T-helper 22 cell (primary cell): Measurements from ENCODE around the gene NID1.

ENCODE experiments used
- DNase-seq: peaks from one replicate; pipeline ENCODE4 v3.0.0-alpha.2; 2020; ENCODE audit warnings: low read depth

The NID1 gene, protein sequence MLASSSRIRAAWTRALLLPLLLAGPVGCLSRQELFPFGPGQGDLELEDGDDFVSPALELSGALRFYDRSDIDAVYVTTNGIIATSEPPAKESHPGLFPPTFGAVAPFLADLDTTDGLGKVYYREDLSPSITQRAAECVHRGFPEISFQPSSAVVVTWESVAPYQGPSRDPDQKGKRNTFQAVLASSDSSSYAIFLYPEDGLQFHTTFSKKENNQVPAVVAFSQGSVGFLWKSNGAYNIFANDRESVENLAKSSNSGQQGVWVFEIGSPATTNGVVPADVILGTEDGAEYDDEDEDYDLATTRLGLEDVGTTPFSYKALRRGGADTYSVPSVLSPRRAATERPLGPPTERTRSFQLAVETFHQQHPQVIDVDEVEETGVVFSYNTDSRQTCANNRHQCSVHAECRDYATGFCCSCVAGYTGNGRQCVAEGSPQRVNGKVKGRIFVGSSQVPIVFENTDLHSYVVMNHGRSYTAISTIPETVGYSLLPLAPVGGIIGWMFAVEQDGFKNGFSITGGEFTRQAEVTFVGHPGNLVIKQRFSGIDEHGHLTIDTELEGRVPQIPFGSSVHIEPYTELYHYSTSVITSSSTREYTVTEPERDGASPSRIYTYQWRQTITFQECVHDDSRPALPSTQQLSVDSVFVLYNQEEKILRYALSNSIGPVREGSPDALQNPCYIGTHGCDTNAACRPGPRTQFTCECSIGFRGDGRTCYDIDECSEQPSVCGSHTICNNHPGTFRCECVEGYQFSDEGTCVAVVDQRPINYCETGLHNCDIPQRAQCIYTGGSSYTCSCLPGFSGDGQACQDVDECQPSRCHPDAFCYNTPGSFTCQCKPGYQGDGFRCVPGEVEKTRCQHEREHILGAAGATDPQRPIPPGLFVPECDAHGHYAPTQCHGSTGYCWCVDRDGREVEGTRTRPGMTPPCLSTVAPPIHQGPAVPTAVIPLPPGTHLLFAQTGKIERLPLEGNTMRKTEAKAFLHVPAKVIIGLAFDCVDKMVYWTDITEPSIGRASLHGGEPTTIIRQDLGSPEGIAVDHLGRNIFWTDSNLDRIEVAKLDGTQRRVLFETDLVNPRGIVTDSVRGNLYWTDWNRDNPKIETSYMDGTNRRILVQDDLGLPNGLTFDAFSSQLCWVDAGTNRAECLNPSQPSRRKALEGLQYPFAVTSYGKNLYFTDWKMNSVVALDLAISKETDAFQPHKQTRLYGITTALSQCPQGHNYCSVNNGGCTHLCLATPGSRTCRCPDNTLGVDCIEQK

DNA sequence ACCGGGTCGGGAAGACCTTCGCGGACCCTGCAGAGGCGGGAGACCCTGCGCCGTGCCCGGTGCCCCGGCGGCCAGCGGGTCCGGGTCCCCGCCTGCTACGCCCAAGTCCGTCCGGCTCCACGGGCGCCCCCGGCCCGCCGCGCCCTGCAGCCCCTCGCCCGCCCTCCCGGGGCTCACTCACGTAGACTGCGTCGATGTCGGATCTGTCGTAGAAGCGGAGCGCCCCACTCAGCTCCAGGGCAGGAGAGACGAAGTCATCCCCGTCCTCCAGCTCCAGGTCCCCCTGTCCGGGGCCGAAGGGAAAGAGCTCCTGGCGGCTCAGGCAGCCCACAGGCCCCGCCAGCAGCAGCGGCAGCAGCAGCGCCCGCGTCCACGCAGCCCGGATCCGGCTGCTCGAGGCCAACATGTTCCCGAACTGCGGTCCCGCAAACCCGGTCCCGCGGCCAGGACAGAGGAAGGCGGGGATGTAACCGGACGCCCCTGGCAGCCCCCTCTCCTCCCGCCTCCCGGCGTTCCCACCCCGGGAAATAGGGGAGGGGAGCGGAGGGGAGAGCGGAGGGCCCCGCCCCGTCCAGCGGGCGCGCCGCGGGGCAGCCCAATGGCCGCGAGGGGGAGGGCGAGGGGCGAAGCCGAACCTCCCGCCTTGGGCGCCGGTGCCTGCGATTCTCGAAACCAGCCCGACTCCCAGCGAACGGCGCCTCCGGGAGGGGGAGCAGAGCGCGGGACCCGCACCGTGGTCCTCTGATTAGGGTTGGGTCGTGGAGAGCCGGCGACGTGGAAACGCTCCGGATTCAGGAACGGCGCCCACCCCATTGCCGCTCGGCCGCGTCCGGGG lies at the start of gene NID1:
TSS of gene NID1 (minus strand) at position 417 of the 835 bp plus-strand sequence. CDS start at position 406, 11 bp downstream.
- DNase-seq: no peak

DNA sequence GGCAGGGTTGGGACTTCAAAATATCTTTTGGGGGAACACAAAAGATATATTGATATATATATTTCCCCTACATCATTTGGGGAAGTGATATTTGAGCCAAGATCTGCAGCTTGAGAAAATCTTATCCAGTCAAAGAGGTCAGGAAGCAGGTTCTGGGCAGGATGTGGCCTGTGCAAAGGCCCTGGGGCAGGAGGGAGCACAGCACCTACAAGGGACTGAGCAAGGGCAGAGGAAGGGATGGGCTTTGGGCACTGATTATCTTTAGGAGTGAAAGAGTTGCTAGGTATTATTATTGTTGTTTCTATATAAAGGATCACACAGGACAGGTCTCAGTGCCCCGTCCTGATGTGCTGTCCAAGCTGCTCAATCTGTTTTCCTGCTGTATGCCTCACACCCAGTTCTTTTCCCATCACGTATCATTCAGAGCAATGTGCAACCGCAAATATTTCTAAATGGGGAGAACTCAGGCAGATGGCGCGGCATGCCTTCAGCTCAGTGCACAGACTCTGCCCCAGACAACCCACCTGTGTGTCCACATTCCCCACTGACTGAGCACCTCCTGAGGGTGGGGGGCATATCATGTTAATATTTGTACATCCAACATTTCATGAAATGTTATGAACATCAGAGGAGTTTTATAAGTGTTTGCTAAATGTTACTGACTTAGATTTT lies 49.3 kb upstream of the NID1 start:
- DNase-seq: no peak

DNA sequence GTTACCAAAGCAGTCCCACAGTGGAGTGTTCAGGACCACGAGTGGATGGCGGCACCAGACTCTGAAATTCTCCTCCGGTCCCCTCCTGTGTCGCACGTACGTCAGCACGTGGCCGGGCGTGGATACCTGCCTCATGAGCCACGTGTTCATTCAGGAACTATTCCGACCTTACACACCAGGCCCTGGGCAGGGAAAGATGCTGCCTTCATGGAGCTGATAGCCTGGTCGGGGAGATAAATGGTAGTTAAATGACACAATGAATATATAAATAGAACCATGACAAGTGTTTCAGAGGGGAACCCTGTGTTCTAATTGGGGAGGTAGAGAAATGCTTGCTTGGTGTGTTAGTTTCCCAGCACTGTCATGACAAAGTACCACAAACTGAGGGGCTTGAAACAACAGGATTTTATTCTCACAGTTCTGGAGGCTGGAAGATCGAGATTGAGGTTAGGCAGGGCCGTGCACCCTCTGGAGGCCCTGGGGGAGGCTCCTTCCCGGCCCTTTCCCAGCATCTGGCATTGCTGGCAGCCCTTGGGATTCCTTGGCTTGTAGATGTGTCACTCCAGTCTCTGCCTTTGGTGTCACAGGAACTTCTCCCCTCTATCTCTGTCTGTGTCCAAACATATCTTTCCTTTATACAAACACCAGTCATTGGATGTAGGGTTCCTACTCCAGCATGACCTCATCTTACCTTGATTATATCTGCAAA lies 48.6 kb upstream of the NID1 start:
- DNase-seq: no peak

DNA sequence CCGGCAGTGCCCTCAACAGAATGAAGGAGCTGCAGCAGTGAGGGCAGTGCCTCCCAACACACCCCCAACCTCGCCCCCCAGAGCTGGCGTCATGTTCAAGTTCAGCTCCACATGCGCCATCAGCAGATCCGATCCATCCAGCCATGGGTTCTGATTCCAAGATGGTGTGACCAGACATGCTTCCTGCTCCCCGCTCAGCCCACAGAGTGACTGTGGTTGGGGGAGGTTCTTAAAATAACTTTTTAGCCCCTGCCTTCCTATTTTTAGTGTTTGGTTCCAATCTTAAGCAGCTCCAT lies 47.4 kb upstream of the NID1 start:
- DNase-seq: no peak

DNA sequence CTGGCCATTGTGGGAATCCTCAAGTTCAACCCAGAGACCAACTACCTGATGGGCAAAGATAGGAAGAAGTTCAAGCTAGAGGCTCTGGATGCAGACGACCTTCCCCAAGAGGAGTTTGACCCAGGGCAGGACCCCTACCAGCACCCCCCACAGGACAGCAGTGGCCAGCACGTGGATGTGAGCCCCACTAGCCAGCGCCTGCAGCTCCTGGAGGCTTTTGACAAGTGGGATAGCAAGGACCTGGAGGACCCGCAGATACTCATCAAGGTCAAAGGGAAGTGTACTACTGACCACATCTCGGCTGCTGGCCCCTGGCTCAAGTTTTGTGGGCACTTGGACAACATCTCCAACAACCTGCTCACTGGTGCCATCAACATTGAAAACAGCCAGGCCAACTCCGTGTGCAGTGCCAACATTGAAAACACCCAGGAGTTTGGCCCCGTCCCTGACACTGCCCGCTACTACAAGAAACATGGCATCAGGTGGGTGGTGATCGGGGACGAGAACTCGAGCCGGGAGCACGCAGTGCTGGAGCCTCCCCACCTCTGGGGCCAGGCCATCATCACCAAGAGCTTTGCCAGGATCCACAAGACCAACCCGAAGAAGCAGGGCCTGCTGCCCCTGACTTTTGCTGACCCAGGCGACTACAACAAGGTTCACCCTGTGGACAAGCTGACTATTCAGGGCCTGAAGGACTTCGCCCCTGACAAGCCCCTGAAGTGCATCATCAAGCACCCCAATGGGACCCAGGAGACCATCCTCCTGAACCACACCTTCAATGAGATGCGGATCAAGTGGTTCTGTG lies 46.8 kb upstream of the NID1 start:
- DNase-seq: no peak

DNA sequence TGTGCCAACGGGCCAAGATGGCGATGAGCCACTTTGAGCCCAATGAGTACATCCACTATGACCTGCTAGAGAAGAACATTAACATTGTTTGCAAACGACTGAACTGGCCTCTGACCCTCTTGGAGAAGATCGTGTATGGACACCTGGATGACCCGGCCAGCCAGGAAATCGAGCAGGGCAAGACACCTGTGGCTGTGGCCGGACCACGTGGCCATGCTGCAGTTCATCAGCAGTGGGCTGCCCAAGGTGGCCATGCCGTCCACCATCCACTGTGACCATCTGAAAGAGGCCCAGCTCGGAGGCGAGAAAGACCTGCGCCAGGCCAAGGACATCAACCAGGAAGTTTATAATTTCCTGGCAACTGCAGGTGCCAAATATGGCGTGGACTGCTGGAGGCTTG lies 45.2 kb upstream of the NID1 start:
- DNase-seq: no peak

DNA sequence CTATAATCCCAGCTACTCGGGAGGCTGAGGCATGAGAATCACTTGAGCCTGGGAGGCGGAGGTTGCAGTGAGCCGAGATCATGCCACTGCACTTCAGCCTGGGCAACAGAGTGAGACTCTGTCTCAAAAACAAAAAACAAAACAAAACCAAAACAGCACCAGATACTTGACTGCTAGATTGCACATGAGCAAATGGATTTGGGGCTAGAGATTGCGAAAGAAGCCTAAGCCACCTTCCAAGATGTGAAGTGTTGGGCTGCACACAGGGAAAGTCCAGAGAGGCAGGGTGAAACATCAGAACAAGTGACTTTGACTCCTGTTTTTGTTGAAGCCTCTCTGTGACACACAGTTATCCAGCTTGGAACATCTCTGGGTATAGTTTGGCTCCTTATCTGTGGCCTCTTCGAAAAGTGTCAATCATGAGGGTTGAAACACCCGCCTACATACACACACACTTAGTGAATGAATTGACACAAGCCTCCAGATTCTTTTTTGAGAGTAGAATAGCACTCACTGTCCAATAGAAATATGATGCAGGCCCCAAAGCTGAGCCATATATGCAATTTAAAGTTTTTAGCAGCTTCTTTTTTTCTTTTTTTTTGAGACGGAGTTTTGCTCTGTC lies 43.2 kb upstream of the NID1 start:
- no peak for DNase-seq

DNA sequence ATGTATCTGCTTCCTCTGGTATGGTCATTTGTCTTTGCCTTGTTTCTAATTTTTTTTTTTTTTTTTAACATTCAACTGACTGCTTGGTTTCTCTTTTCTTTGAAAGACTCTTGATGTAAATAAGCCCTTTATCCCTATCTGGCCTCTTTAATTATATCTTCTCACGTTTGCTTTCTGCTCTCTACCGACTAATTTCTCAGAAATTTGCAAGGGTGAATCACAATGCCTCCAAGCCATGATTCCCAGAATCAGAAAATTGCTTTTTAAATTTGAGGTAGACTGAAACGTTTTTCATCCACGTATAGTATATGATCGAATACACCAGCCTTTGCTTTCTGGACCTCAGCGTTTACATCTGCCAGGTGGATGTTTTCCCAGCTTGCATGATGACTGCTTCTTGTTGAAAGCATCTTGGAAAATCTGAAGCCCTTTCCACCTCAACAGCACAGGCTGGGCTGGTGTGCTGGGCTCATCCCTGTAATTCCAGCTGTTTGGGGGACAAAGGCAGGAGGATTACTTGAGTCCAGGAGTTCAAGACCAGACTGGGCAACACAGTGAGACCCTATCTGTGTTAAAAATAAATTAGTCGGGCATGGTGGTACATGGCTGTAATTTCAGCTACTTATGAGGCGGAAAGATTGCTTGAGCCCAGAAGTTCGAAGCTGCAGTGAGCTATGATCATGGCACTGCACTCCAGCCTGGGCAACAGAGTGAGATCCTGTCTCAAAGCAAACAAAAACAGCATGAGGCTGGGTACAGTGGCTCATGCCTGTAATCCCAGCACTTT lies 42.4 kb upstream of the NID1 start:
- no peak for DNase-seq

DNA sequence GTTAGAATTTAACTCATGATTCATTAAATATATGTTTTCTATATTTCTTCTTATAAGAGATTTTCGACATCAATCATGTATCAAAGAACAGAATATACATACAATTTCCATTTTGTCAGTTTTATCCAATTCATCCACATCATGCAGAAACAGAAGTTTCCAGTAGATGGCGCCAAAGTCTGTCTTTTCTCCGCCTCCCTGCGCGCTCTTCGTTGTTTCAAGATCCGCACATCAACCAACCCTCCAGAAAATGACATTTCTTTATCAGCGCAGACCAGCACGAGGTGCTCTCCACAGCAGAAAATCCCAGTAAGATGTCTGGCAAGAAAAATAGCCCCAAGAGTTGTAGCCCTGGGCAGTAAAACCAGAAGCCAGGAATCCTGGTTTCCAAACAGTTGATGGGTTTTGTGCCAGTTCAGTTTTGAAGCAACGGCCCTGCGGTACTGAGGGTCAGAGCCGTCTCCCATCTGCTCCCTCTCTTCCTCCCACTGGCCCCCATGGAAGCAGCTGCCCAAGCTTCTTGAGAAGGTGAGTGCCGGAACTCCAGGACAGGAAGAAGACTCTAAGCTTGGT lies 38.8 kb upstream of the NID1 start:
- no peak for DNase-seq

DNA sequence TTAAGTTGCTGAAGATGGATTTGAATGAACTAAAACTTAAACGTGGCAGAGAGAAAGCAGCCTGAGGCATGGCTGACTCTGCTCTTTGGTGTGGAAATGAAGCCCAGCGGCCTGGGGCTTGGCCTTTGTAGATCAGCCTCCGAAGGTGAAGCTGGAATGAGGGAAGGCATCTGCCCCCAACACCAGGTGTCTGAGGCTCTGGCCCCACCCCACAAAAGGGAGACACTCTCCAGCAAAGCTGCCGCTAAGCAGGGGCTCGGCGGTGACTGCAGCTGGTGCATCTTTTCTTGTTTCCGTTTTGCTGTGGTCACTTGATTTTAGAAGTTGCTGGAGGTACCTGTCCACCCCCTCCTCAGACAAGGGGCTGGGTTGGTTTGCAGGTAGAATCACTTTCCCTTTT lies 38.2 kb upstream of the NID1 start:
- no peak for DNase-seq

DNA sequence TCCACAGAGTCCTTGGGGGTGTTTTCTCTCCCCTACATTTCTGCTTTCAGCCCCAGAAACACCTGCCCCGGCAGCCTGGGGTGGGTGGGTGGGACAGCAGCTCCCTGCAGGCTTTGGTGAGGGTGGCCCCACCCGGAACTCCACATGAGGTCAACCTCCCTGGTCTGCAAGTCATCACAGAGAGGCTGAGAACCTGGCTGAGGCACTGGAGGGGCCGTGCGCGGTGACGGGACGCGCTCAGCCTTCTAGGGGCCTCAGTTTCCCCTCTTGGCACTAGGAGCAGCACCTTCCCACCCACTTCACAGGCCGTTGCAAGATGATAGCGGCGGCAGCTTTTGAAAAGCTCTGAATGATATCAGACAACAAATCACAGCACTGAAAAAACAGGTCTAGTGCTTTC lies 37.7 kb upstream of the NID1 start:
- no peak for DNase-seq

DNA sequence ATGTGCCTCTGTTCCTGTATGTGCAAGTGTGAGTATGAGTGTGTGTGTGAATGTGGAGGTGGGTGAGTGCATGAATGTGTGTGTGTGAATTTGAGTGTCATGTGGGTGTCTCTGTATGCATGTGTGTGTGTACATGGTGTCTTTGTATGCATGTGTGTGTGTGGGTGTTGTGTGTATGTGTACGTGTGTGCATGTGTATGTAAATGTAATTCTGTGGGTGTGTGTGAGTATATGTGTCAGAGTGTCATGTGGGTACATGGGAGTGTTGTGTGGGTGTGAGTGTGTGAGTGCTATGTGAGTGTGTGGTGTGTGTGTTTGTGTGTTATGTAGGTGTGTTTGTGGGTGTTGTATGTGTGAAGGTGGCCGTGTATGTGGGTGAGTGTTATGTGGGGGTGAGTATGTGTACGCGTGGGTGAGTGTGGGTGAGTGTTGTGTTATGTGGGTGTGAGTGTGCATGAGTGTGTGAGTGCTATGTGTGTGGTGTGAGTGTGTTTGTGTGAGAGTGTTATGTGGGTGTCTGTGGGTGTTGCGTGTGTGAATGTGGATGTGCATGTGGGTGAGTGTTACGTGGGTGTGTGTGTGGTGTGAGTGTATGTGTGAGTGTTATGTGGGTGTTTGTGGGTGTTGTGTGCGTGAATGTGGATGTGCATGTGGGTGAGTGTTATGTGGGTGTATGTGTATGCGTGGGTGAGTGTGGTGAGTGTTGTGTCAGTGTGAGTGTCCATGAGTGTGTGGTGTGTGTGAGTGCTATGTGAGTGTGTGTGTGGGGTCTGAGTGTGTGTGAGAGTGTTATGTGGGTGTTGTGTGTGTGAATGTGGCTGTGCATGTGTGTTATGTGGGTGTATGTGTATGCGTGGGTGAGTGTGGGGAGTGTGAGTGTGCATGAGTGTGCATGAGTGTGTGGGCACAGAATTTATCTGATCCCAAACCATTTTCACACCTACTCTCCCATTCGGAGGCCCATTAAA lies 36.6 kb upstream of the NID1 start:
- no peak for DNase-seq

DNA sequence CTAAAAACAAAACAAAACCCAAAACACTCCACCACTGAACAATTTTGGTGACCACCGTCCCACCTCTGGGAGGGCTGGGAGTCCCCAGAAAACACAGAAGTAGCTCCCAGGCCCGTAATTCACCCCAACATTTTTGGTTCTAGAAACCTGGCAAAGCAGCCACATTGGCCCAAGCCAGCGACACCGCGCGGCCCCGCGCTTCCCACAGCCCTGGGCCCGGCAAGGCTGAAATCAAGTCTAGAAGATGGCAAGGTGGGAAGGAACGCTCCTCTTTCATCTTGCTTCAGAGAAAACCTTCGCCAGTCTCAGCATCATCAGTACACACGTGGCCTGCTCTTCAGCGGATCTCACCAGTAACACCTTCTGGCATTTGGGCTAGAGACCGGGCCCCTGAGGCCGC lies 35.9 kb upstream of the NID1 start:
- no peak for DNase-seq

DNA sequence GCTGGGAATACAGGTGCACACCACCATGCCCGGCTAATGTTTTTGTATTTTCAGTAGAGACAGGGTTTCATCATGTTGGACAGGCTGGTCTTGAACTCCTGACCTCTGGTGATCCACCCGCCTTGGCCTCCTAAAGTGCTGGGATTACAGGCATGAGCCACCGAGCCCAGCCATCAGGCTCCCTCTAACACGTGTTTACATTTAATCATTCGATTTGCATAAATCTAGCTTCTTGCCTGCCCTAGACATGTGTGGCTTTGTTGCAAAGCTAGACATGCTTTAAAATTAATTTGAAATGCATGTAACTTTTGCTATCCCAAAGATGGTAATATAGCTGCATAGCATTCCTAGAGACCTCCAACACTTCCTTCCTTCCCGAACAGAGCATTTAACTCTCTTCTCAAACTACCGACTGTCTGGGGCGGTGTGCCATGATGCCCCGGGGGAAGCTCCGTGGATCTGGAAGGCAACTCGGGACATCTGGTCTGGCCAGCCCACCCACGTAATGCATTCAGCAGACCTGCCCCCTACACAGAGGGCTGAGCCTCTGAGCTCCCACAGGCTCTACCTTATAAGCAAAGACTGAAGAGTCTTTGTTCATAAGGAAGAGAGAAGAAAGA lies 34.6 kb upstream of the NID1 start:
- no peak for DNase-seq

DNA sequence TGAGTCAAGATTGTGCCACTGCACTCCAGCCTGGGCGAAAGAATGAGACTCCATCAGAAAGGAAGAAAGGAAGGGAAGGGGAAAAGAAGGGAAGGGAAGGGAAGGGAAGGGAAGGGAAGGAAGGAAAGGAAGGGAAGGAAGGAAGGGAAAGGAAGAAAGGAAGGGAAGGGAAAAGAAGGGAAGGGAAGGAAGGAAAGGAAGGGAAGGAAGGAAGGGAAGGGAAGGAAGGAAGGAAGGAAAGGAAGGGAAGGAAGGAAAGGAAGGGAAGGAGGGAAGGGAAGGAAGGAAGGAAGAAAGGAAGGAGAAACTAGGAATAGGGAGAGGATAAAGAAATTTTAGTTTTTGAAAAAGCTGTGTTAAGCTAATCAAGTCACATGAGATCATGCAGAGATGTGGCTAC lies 33.4 kb upstream of the NID1 start:
- no peak for DNase-seq
